Esophagus (tissue), 2 donors: Measurements from ENCODE around the gene SACM1L. TPM values are rescaled to one million over a fixed set of nuclear protein-coding genes. Genes with fewer than 3 reads are reported as not detected.
"Not testable (repeated sequence)": the region's sequence is repeated elsewhere in the genome, so short reads cannot be mapped to it uniquely, and the experiment has no call there.

Experiments used
- H3K27ac ChIP-seq, 2 donors: one replicate each; pipeline ENCODE4 v1.5.1; 2013; ENCODE audit warnings: low read depth in 2 of 2, mild to moderate bottlenecking in 2 of 2, inconsistent platforms in 1 of 2, low read length in 1 of 2, moderate library complexity in 1 of 2
- H3K27me3 ChIP-seq, 2 donors: one replicate each; pipeline ENCODE4 v1.6.1; 2013; ENCODE audit warnings: low read length in 2 of 2, control low read depth in 1 of 2, mild to moderate bottlenecking in 1 of 2; ENCODE audit not compliant: insufficient read depth in 2 of 2, control insufficient read depth in 1 of 2
- H3K36me3 ChIP-seq, 2 donors: one replicate each; pipeline ENCODE4 v1.6.1; 2013; ENCODE audit warnings: low read length in 1 of 2; ENCODE audit not compliant: control insufficient read depth in 2 of 2, insufficient read depth in 2 of 2
- H3K4me1 ChIP-seq, 2 donors: one replicate each; pipeline ENCODE4 v1.6.1; 2013; ENCODE audit warnings: low read length in 1 of 2; ENCODE audit not compliant: control insufficient read depth in 2 of 2, insufficient read depth in 2 of 2
- H3K4me3 ChIP-seq, 2 donors: one replicate each; pipeline ENCODE4 v1.5.1; 2013; ENCODE audit warnings: low read length in 2 of 2, mild to moderate bottlenecking in 2 of 2, low read depth in 1 of 2, moderate library complexity in 1 of 2
- H3K9me3 ChIP-seq, 2 donors: one replicate each; pipeline ENCODE4 v1.6.1; 2013; ENCODE audit warnings: mild to moderate bottlenecking in 2 of 2, low read depth in 1 of 2, low read length in 1 of 2, moderate library complexity in 1 of 2; ENCODE audit not compliant: control insufficient read depth in 2 of 2, insufficient read depth in 1 of 2
- WGBS, 2 donors: extraction: QIAGEN DNeasy Blood & Tissue Kit; methylation state at CpG; one replicate each; pipeline ENCODE4 v1.1.7; 2013; 5-methylcytosine and 5-hydroxymethylcytosine counted together
- polyA plus RNA-seq, 2 donors: library from polyadenylated mRNA; stranded (reverse); fragments of 200-250 nt; gene quantifications; one replicate each; pipeline ENCODE4 v1.2.3, GENCODE V29; 2013
- donor health status: healthy with polysubstance abuse.
- donor health status: Bipolar disorder and iron deficiency.

SACM1L gene
- polyA plus RNA-seq, 2 donors, result 14.1 to 16.9 TPM

- H3K27me3 ChIP-seq, result no peaks in the 10 kb centered on the region
- peak overlapping the region; percentile 73 to 90 for H3K27ac ChIP-seq
- no peaks in the 10 kb centered on the region for H3K9me3 ChIP-seq
- H3K36me3 ChIP-seq, result no peaks in the 10 kb centered on the region
- peak overlapping the region; percentile 46 to 75 for H3K4me3 ChIP-seq
- WGBS, 2 donors, result 1 to 2% methylated on average over 35 of the region's 35 CpGs
- peaks cover 0 to 5% of the 10 kb centered on the region in 2 donors for H3K4me1 ChIP-seq
Measured at GRCh38 chr3:45688194-45688881, 858 bp upstream of the SACM1L start.

DNA sequence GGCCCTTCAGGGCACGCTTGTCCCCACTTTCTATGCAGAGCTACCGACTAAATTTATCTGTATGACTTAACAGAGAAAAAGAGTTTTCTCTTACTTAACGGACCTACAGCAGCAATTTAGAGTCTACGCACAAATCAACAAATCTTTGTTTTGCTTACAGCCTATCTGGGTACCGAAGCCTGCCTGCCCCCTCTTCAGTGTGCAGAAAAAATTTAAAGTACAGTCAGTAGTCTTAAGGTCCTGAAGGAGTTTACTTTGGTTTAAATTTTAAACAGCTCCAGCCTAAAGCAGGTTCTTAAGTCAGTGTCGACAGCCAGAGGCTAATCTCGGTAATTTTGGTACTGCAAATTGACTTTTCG is 570 bp downstream of the SACM1L start:
- Histone ChIP-seq H3K4me1 (peaks cover 2 to 7% of the 10 kb centered on the region in 2 donors), H3K27ac (peak overlapping the region; percentile 90 to 93), H3K4me3 (peak overlapping the region; percentile 68 to 75), H3K36me3 (no peaks in the 10 kb centered on the region), H3K9me3 (no peaks in the 10 kb centered on the region), H3K27me3 (no peaks in the 10 kb centered on the region)
- WGBS, 2 donors, result 1 to 2% methylated on average over 8 of the region's 8 CpGs

- Histone ChIP-seq H3K36me3 (no peaks in the 10 kb centered on the region), H3K27ac (peak overlapping the region in 1 of 2 donors; percentile 37), H3K4me3 (peak overlapping the region in 1 of 2 donors; percentile 75), H3K4me1 (peaks cover 2 to 7% of the 10 kb centered on the region in 2 donors), H3K27me3 (no peaks in the 10 kb centered on the region), H3K9me3 (no peaks in the 10 kb centered on the region)
- 11 to 12% methylated on average over 4 of the region's 4 CpGs for WGBS, 2 donors
Measured at GRCh38 chr3:45690336-45691035, 1.3 kb downstream of the SACM1L start.

DNA sequence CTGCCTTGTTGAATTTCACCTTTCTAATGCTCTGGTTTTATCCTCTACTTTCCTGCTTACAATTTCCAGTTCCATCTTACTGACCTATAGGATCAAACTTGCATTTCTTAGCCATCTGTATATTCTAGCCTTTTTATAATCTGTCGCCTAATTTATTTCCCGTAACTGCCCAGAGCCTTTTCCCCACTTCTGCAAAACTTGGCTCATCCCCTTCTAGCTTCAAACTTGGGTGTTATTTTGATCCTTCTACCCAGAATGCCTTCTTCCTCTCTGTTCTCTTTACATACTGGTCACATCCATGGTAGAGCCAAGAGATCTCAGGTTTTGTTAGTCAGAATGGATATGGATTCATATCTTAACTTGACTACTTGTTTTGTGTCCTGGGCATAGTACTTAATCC is 2.6 kb downstream of the SACM1L start:
- Histone ChIP-seq H3K9me3 (no peaks in the 10 kb centered on the region), H3K4me3 (no peak overlapping the region), H3K36me3 (no peaks in the 10 kb centered on the region), H3K27ac (no peak overlapping the region), H3K4me1 (peaks cover 2 to 7% of the 10 kb centered on the region in 2 donors), H3K27me3 (no peaks in the 10 kb centered on the region)
- 87 to 88% methylated on average over 2 of the region's 2 CpGs for WGBS, 2 donors

DNA sequence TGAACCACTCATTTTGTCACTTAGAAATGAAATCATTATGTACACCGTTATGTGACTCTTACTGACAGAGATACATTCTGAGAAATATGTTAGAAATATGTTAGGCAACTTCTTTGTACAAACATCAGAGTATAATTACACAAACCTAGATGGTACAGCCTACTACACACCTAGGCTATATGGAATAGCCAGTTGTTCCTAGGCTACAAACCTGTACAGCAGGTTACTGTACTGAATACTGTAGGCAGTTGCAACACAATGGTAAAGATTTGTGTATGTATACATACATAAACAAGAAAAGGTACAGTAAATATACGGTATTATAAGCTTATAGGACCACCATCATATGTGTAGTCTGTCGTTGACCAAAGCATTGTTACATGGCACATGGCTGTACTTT is 3.7 kb downstream of the SACM1L start:
- H3K36me3 ChIP-seq, result no peaks in the 10 kb centered on the region
- no peak overlapping the region for H3K4me3 ChIP-seq
- H3K9me3 ChIP-seq, result no peaks in the 10 kb centered on the region
- 73 to 78% methylated on average over 3 of the region's 3 CpGs for WGBS, 2 donors
- peaks cover 2 to 7% of the 10 kb centered on the region in 2 donors for H3K4me1 ChIP-seq
- no peaks in the 10 kb centered on the region for H3K27me3 ChIP-seq
- no peak overlapping the region for H3K27ac ChIP-seq

- Histone ChIP-seq H3K4me3 (no peak overlapping the region), H3K9me3 (no peaks in the 10 kb centered on the region), H3K27ac (peak overlapping the region in 1 of 2 donors; percentile 30), H3K4me1 (peaks cover 2 to 7% of the 10 kb centered on the region in 2 donors), H3K27me3 (no peaks in the 10 kb centered on the region), H3K36me3 (no peaks in the 10 kb centered on the region)
- 58 to 66% methylated on average over 3 of the region's 3 CpGs for WGBS, 2 donors
Measured at GRCh38 chr3:45693941-45694521, 4.8 kb downstream of the SACM1L start.

DNA sequence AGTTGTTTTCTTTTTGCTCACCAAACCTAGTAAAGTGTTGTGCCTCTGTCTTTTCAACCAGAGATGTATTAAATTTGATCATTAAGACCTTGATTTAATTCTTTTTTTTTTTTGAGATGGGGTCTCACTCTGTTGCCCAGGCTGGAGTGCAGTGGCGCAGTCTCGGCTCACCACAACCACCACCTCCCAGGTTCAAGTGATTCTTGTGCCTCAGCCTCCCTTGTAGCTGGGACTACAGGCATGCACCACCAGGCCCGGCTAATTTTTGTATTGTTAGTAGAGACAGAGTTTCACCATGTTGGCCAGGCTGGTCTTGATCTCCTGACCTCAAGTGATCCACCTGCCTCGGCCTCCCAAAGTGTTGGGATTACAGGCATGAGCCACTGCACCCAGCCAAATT is 6.0 kb downstream of the SACM1L start:
- not testable (repeated sequence) for H3K9me3 ChIP-seq, H3K36me3 ChIP-seq, H3K4me1 ChIP-seq, H3K27me3 ChIP-seq, H3K4me3 ChIP-seq, H3K27ac ChIP-seq
- WGBS, 2 donors, result 93% methylated on average over 4 of the region's 4 CpGs

- 98% methylated on average over 6 of the region's 6 CpGs for WGBS, 2 donors
- H3K9me3 ChIP-seq, result no peaks in the 10 kb centered on the region
- no peaks in the 10 kb centered on the region for H3K4me1 ChIP-seq
- H3K27me3 ChIP-seq, result no peaks in the 10 kb centered on the region
- no peak overlapping the region for H3K27ac ChIP-seq
- no peaks in the 10 kb centered on the region for H3K36me3 ChIP-seq
- H3K4me3 ChIP-seq, result no peak overlapping the region
Measured at GRCh38 chr3:45700570-45701073, 11.4 kb downstream of the SACM1L start.

DNA sequence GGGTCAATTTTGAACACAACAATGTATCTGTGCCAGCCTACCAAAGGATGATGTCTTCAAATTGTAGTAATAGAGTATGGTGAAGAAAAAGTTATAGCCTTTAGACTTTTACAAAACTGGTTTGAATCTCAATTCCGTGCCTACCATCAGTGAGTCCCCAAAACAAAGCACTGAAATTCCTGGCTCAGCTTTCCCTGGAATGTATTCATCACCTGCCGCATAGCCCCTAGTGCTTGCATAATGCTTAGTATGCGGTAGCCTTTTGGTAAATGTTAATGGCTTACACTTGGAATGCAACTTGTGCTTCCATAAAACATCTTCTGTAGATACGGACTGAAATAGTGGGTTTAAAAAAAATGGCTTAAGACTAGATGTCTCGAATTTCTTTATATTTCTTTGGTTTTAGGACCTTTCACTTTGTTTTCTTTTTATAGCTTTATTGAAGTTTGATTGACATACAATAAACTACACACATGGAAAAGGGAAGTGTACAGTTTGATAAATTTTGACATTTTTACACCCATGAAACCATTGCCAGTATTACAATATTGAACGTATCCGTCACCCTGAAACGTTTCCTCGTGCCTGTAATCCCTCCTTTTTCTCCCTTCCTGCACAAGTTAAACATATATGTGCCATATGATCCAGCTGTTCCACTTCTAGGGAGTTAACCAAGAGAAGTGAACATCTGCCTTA is 12.1 kb downstream of the SACM1L start:
- 65 to 77% methylated on average over 9 of the region's 9 CpGs for WGBS, 2 donors
- Histone ChIP-seq H3K9me3 (no peaks in the 10 kb centered on the region), H3K27ac (no peak overlapping the region), H3K4me3 (no peak overlapping the region), H3K27me3 (no peaks in the 10 kb centered on the region), H3K36me3 (peaks cover 0 to 3% of the 10 kb centered on the region in 2 donors), H3K4me1 (no peaks in the 10 kb centered on the region)
